Measurements from ENCODE around the gene TMEM106C. TPM values are rescaled to one million over a fixed set of nuclear protein-coding genes. Genes with fewer than 3 reads are reported as not detected.

The TMEM106C gene
- total and polyA plus RNA-seq, 2 of the 4 experiments (the other 2 are of a cell fraction): 72.1 to 74.6 TPM

- H3K4me2 ChIP-seq (ENCODE audit: low read depth, low read length): no peak overlapping the region
- H3K9me3 ChIP-seq (ENCODE audit: control insufficient read depth, insufficient read depth, low read length): no peaks in the 10 kb centered on the region; the same call in 1 of the 2 replicates
- DNase-seq (no peak), ATAC-seq (ENCODE audit: low read depth) (no peak)
- H2AK5ac ChIP-seq (ENCODE audit: low read depth, low read length): no peak overlapping the region
- no peak overlapping the region for H2BK120ac ChIP-seq (ENCODE audit: low read depth, low read length)
- H3K79me1 ChIP-seq (ENCODE audit: low read depth in 1 of 2, low read length in 2 of 2): no peaks in the 10 kb centered on the region
- WGBS, 2 experiments (ENCODE audit: extremely low coverage in 2 of 2, insufficient read length in 1 of 2): no CpG with 5 or more reads among the region's 3 CpGs
- BruUV-seq (replicated peaks): no TSS peak
- H3K36me3 ChIP-seq (ENCODE audit: control insufficient read depth, insufficient read depth, low read length): no peaks in the 10 kb centered on the region
- H3K18ac ChIP-seq (ENCODE audit: low read depth, low read length): no peak overlapping the region
- no peak overlapping the region for H3K23ac ChIP-seq (ENCODE audit: low read depth, low read length)
- H3K56ac ChIP-seq (ENCODE audit: extremely low read depth, insufficient read depth, low read length): no peak overlapping the region
- ChIA-PET CTCF (no interaction called here), POLR2A (ENCODE audit: unreplicated experiment) (no interaction called here)
- no peak overlapping the region for H2BK15ac ChIP-seq (ENCODE audit: low read depth, low read length)
- no peak overlapping the region for H3K9ac ChIP-seq (ENCODE audit: low read depth, low read length)
- no peak overlapping the region for H3K27ac ChIP-seq (ENCODE audit: insufficient read depth, low read length)
- H3K27me3 ChIP-seq (ENCODE audit: control insufficient read depth, insufficient read depth, low read length): peaks cover 79% of the 10 kb centered on the region
- in situ Hi-C loops (cut with MboI; ENCODE audit: low sequenced_read_pairs) (no loop called here), intact Hi-C loops (cut with micrococcal nuclease) (no loop called here), dilution Hi-C loops (cut with HindIII; ENCODE audit: low sequenced_read_pairs, unreplicated experiment) (no loop called here)
- no peaks in the 10 kb centered on the region for H3K4me1 ChIP-seq (ENCODE audit: control insufficient read depth, insufficient read depth, low read length)
- no peak overlapping the region for H4K5ac ChIP-seq (ENCODE audit: low read depth, low read length)
- H4K20me1 ChIP-seq (ENCODE audit: insufficient read depth, low read length): no peaks in the 10 kb centered on the region
- H3K4ac ChIP-seq (ENCODE audit: low read depth, low read length): no peak overlapping the region
- H3K14ac ChIP-seq (replicated peaks; ENCODE audit: low read depth, low read length): no peak overlapping the region; the same call in 1 of the 2 replicates
- no peak overlapping the region for H4K8ac ChIP-seq (ENCODE audit: low read depth in 2 of 2, low read length in 2 of 2)
- no peak overlapping the region for H4K91ac ChIP-seq (ENCODE audit: insufficient read depth, low read depth, low read length)
- no peak overlapping the region for H3K4me3 ChIP-seq (ENCODE audit: insufficient read depth, low read depth, low read length)
- no peak overlapping the region for H2BK5ac ChIP-seq (ENCODE audit: low read depth, low read length, poor library complexity, severe bottlenecking)
- no peaks in the 10 kb centered on the region for H3K9me1 ChIP-seq (ENCODE audit: insufficient read depth, low read length)
- H2BK20ac ChIP-seq (ENCODE audit: low read depth, low read length): no peak overlapping the region
- peak overlapping the region; percentile 31 for H2AK9ac ChIP-seq (replicated peaks; ENCODE audit: low read depth, low read length, poor library complexity)
- no peak overlapping the region for H2AFZ ChIP-seq (replicated peaks; ENCODE audit: low read length, poor library complexity)
- TF ChIP-seq SMC3 (IDR thresholded peaks at IDR 0.05; ENCODE audit: low read depth, low read length) (no peak), MAFK (IDR thresholded peaks at IDR 0.05; ENCODE audit: low read depth, low read length) (no peak), BHLHE40 (IDR thresholded peaks at IDR 0.05; ENCODE audit: low read depth, low read length) (no peak)
These were observed 36.0 kb upstream of the TMEM106C start for GRCh38 chr12:47927346-47927745.

Measured in IMR-90 (cell line).